GM18508 (cell line): Measurements from ENCODE around the gene UBE2M.
"Not testable (repeated sequence)": the region's sequence is repeated elsewhere in the genome, so short reads cannot be mapped to it uniquely, and the experiment has no call there.

Experiments
- ATAC-seq: cut with Tn5 transposase; IDR thresholded peaks from one replicate; pipeline ENCODE4 v1.9.1; 2021; ENCODE audit warnings: moderate number of reproducible peaks; ENCODE audit not compliant: insufficient read depth, unreplicated experiment

UBE2M gene

GRCh38 chr19:58558066-58558622 is at the start of gene UBE2M:
Gene UBE2M, minus strand, starts transcription at chr19:58558611. Its CDS starts 230 bp downstream, at chr19:58558381.
- ATAC-seq, result no peak

- ATAC-seq, result not testable (repeated sequence)
Measured at GRCh38 chr19:58607213-58607612, 48.8 kb upstream of the UBE2M start.

DNA sequence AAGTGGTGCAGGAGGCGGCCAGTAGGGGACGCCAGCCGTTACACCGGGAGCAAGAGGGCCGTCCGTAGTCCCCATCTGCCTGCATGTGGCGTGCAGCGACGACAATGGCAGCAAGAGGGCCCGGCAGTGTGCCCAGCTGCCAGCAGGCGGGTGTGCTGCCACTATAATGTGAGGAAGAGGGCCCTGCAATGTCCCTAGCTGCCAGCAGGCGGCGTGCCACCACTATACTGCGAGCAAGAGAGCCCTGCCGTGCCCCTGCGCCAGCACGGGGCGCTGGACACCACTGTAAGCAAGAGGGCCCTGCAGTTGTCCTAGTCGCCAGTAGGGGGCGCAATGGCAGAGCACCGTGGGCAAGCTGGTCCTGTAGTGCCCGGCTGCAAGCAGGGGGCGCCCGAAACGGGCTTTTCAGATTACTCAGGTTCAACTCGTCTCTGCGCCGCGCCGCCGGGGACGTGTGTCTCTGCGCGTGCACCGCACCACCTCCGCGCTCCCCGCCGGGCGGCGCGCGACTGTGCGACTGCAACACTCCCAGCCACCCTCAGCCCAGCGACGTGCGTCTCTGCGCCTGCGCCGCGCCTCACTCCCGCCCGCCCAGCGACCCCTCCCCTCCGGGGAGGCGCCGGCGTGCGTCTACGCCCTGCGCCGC is 48.0 kb upstream of the UBE2M start:
- ATAC-seq, result not testable (repeated sequence)

DNA sequence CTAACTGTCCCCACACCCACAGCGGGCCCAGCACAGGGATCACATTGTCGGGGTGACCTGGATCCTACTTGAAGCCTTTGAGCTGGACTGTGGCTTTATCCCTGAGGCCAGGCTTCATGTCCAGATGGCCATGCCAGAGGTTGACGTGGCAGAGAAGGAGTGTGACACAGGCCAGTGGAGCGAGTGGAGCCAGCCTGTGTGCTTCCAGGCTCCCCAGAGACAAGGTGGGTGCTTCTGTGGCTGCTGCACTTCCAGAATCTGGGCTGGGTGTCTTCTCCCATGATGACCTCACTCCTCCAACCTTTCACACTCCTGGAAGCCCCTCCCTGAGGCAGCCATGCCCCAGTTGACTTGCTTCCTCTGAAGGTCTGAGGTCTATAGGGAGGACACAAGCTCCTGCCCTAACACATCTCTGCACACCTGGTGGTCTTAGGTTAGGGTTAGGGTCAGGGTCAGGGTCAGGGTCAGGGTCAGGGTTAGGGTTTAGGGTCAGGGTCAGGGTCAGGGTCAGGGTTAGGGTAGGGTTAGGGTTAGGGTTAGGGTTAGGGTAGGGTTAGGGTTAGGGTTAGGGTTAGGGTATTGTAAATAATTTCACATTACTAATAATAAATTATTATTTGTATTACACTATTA is 27.8 kb upstream of the UBE2M start:
- no peak for ATAC-seq

DNA sequence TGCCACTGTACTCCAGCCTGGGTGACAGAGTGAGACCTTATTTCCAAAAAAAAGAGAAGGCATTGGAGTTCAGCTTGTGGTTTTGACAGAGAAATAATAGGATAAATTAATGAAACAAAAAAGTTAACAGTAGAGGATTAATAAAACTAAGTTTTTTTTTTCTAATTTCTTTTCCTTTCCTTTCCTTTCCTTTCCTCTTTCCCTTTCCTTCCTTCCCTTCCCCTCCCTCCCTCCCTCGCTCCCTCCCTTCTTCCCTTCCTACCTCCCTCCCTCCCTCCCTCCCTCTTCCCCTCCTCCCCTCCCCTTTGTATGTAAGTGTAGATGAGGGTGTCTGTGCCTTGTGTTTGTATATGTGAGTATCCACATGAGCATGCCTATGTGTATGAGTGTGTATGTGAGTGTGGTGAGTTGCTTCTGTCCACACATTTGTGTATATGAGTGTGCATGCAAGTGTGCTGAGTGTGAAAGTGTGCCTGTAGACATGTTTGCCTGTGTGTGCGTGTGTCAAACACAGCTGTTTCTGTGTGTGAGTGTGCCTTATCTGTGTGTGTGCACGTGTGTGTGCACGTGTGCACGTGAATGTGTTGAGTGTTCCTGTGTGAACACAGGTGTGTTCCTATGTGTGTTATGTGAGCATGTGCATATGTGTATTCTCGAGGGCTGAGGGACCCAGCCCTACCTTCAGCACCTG is 27.2 kb upstream of the UBE2M start:
- ATAC-seq, result no peak

DNA sequence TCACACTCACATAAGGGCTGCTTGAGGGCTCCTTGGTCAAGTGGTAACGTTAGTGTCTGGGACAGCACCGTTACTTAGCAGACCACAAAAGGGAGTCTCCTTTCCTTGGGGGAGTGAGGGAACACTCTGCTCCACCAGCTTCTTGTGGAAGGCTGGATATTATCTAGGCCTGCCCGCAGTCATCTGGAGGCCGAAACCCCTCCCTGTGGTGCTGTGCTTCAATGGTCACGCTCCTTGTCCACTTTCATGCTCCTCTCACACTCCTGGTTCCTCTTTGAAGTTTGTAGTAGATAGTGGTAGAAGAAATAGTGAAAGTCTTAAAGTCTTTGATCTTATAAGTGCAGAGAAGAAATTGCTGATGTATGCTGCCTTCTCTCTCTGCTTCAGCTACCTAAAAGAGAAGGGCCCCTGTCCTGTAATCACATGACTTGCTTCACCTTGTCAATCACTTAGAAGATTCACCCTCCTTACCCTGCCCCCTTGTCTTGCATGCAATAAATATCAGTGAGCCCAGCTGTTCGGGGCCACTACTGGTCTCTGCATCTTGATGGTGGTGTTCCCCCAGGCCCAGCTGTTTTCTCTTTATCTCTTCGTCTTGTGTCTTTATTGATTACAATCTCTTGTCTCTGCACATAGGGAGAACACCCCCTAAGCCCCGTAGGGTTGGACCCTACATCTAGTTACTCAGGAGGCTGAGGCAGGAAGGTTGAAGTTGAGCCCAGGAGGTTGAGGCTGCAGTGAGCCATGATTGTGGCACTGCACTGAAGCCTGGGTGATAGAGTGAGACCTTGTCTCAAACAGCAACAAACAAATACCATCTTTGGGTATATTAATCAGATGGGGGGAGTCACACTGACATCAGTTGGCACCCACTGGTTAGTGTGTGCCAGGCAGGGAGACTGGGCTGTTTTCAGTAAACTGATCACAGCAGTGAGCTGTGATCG is 26.4 kb upstream of the UBE2M start:
- ATAC-seq, result no peak

- ATAC-seq, result no peak
Measured at GRCh38 chr19:58582985-58583384, 24.6 kb upstream of the UBE2M start.

DNA sequence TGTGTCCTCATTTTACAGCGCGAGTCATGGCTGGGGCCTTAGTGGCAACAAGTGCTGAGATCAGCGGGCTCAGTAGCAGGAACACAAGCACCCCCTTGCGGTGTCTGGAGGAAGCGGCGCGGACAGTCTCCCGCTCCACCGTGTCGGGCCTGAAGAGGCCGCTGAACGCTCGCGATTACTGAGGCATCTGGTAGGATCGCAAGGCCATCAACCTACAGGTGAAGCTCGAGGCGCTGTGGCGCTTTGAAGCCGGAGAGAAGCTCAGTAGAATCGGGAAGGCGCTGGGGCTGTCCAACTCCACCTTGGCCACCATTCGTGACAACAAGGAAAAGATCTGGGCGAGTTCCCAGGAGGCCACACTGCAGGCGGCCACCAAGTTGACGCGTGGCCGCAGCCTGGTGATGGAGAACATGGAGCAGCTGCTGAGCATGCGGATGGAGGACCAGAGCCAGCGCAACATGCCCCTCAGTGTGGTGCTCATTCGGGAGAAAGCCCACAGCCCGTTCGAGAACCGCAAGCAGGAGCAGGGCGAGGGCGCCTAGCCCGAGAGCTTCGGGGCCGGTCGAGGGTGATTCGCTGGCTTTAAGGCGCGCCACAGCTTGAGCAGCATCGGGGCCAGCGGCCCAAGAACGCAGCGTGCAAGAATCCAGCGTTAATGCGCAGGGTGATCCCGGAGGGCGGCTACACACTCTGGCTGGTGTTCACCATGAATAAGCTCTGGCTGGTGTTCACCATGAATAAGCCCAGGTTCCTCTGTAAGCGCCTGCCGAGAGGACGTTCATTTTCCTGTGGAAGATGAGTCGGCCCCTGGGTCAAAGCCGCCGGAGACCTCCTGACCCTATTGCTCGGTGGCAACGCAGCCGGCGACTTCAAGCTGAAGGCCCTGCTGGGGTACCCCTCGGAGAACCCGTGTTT is 23.1 kb upstream of the UBE2M start:
- no peak for ATAC-seq

DNA sequence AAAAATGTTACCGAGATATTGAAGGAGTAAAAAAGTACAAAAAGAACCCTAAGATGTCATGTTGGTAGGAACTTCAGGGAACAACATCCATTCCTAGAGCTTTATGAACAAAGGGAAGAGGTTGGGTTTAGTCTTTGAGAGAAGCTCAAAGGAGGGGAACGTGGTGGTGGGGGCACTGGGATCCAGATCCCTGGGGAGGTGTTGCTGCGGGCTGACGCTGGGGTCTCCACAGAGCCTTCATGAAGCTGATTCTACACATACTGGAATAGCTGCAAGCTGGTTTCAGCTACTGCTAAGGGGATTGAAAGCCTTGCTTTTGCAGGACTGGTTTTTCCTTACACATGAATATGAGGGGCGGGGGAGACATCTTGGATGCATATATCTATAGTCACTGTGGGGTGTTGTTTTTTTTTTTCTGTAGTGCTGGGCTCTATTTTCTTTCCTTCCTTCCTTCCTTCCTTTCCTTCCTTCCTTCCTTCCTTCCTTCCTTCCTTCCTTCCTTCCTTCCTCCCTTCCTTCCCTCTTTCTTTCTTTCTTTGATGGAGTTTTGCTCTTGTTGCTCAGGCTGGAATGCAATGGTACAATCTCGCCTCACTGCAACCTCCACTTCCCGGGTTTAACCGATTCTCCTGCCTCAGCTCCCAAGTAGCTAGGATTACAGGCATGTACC is 21.2 kb upstream of the UBE2M start:
- no peak for ATAC-seq

- no peak for ATAC-seq
Measured at GRCh38 chr19:58578012-58578925, 19.9 kb upstream of the UBE2M start.

- ATAC-seq, result not testable (repeated sequence)
Measured at GRCh38 chr19:58577581-58577980, 19.2 kb upstream of the UBE2M start.

DNA sequence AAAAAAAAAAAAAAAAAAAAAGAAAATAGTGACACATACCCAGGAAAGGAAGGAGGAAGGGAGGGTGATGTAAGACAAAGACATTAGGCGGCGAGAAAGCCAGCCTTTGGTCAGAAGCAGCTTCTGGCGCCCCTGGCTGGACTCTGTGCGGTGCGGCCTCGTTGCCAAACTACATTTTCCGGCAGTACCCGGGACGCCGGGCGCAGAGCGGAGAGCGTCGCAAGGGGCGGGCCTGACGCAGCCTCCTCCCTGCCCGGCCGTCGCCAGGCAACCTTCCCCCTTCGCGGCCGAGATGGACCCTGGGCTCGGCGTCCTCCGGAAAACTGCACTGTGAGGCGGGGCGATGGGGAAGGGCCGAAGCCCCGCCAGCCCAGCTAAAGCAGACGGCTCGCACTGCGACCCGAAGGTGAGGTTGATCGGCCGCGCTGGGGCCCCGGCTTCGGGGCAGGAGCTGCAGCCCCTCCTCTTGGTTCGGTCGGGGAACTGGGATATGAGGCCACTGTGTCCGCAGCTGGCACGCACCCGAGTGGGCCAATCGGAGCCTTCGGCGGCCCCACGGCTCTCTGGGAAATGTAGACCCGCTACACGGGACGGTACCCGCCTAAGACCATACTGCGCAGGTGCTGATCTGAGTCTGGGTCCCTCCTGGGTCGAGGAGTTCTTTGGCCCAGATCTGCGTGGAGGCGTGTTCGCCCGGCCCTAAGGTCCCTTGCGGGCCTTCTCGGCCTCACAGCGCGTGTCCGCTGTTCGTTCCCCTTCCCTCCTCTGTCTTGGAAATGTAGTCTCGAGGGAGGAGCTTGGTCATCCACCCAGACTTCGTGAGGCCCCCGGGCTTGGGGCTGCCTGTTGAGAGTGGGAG is 17.0 kb upstream of the UBE2M start:
- ATAC-seq, result peak; percentile 29

DNA sequence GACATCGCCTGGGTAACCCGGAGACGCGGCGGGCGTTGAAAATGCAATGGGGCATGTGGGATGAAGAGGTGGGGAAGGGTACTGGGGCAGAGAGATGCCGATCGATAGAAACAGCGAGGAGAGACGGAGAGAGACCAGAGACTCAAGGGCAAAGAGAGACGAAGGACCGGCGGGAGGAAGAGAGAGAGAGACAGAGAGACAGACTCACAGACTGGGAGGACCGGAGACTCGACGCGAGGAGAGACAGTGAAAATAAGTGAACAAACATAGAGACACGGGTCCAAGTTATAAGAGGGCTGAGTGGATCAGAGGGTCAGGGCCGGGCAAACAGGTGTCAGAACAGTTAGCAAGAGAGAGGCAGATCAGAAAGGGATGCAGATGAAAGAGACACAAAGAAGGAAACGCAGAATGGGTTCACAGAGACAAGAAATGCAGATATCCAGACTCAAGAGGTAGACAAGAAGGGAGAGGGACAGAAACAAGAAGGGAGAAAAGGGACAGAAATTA is 15.3 kb upstream of the UBE2M start:
- no peak for ATAC-seq

GRCh38 chr19:58572818-58573657 is 14.6 kb upstream of the UBE2M start, which contains the start of gene MZF1:
Gene MZF1, minus strand, starts transcription at chr19:58573335. Its CDS starts 1,946 bp downstream, at chr19:58571389.
- ATAC-seq, result peak; percentile 43

DNA sequence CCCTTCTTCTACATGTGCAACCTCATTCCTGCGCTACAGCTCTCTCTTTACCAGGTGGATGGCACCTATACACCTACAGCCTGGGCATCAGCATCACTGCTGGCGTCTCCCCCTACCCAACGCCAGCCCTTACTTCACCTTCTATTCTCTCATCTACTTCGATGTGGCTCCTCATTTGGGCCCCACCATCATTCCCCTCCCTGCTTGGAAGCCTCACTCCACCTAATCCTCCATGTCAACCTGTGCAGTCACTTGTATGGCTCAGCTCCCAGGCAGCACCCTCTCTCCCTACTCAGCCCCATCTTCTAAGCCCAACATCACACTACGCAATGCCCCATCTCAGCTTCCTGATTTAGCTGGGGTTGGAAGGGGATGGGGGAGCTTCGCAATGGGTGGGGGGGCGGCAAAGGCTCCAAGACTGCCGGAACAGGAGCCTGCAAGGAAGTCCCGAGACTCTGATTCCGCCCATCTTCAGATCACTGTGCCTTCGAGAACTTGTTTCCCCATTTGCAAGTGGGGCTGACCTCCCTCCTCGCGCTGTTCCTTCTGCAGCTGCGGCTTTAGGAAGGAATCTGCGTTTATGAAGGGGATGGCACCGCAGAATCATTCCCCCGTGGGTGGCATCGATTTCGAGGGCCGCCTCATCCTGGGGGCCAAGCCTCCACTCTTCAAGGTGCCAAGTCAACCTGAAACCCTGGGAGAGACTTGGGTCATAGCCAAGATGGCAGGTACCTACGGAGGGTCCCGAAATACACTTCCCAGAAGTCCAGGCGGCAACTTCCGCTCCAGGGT is 13.8 kb upstream of the UBE2M start:
- no peak for ATAC-seq
